Measurements from ENCODE around the gene CD53. TPM values are rescaled to one million over a fixed set of nuclear protein-coding genes. Genes with fewer than 3 reads are reported as not detected.

CD53 gene
- total and polyA plus RNA-seq, 9 of the 15 experiments (the other 6 are each of a cell fraction or from before 2014, with no cell fraction given) = 63.5 to 220 (median 131) TPM

- Histone ChIP-seq H3K4me2 (ENCODE audit: insufficient read depth, low read length) (peak overlapping the region; percentile 53), H4K20me1 (replicated peaks; ENCODE audit: control insufficient read depth, insufficient read depth, low read length) (no peaks in the 10 kb centered on the region), H3K9me1 (ENCODE audit: control insufficient read depth, insufficient read depth, low read length) (no peaks in the 10 kb centered on the region), H3K79me2 (ENCODE audit: control insufficient read depth, insufficient read depth, low read length) (peaks cover 89% of the 10 kb centered on the region), H3K27me3 (ENCODE audit: control insufficient read depth in 2 of 2, insufficient read depth in 2 of 2, low read length in 2 of 2) (no peaks in the 10 kb centered on the region), H3K9ac (ENCODE audit: insufficient read depth in 1 of 2, low read depth in 2 of 2, low read length in 2 of 2) (peak overlapping the region in 1 of 2 experiments; percentile 22; a peak in 1 of 4 replicates), H2AFZ (ENCODE audit: low read depth, low read length) (peak overlapping the region; percentile 63), H3K4me3 (no peak overlapping the region), H3K9me3 (replicated peaks; ENCODE audit: control insufficient read depth, insufficient read depth, low read depth, low read length) (no peaks in the 10 kb centered on the region; the same call in 1 of the 2 replicates), H3K4me1 (replicated peaks in 1 of 2; ENCODE audit: control insufficient read depth in 2 of 2, insufficient read depth in 2 of 2, low read length in 2 of 2) (peaks cover 6 to 73% of the 10 kb centered on the region in 2 experiments; a peak in 4 of 5 replicates), H3K27ac (ENCODE audit: extremely low read depth, low read depth, low read length) (peak overlapping the region; percentile 80), H3K36me3 (ENCODE audit: control insufficient read depth, insufficient read depth, low read length) (peaks cover 8% of the 10 kb centered on the region; the same call in 2 of the 3 replicates)
- ChIA-PET POLR2A (interaction anchor here (1.0 to 1.8 kb wide), 2 partner anchors 13 to 18 kb away, joined by 3 to 9 read pairs; no protein-coding TSS in a partner anchor), CTCF (ENCODE audit: low intra/inter-chr PET ratio) (no interaction called here)
- DNase-seq (ENCODE audit: extremely low read depth in 1 of 4, low spot score in 3 of 4) (peak in 2 of 4 experiments; percentile 7 to 44), ATAC-seq (no peak), FAIRE-seq (no peak)
- in situ Hi-C loops (cut with MboI) = no loop called here
- no TSS peak for BruUV-seq (replicated peaks)
- intact Hi-C loops (cut with micrococcal nuclease) = no loop called here
- WGBS (ENCODE audit: insufficient coverage, low coverage, missing lambda C conversion rate) = 40% methylated on average over 6 of the region's 6 CpGs
- no peak for TF ChIP-seq ZNF384 (IDR thresholded peaks at IDR 0.05; ENCODE audit: low read depth, low read length)
- no peak for TF ChIP-seq PATZ1 (CRISPR knock-in tag; IDR thresholded peaks at IDR 0.05; ENCODE audit: borderline replicate concordance)
- TF ChIP-seq CBX2 (IDR thresholded peaks at IDR 0.05; ENCODE audit: insufficient read depth, low read length, poor library complexity, severe bottlenecking) = no peak
- 0 out of 2 replicates have a peak, but pooled peaks have one; percentile 3 for TF ChIP-seq ZBTB40 (IDR thresholded peaks at IDR 0.05)
- TF ChIP-seq ZBTB40 (CRISPR knock-in tag; IDR thresholded peaks at IDR 0.05) = no peak
- no peak for TF ChIP-seq SAP30 (IDR thresholded peaks at IDR 0.05; ENCODE audit: borderline replicate concordance, insufficient read depth, low read depth, low read length, poor library complexity, severe bottlenecking)
- 0 out of 2 replicates have a peak, but pooled peaks have one; percentile 49 for TF ChIP-seq HBP1 (CRISPR knock-in tag; IDR thresholded peaks at IDR 0.05)
- TF ChIP-seq ILF3 (IDR thresholded peaks at IDR 0.05; ENCODE audit: borderline replicate concordance) = no peak
- no peak for TF ChIP-seq MTA2 (IDR thresholded peaks at IDR 0.05; ENCODE audit: low read depth)
Observed at GRCh38 chr1:110877364-110877763, 4.4 kb downstream of the CD53 start.

All from K562 (cell line).